Progenitor cell of endocrine pancreas (in vitro differentiated cells): Measurements from ENCODE around the gene EML6. TPM values are rescaled to one million over a fixed set of nuclear protein-coding genes. Genes with fewer than 3 reads are reported as not detected.
"Not testable (repeated sequence)": the region's sequence is repeated elsewhere in the genome, so short reads cannot be mapped to it uniquely, and the experiment has no call there.

ENCODE experiments used
- DNase-seq: peaks from one replicate; pipeline ENCODE4 v3.0.0; 2021; ENCODE audit warnings: low spot score; ENCODE audit not compliant: unreplicated experiment
- H3K27ac Mint-ChIP-seq: 2 replicates; pipeline ENCODE4 v1.8.0; 2021; ENCODE audit warnings: mild to moderate bottlenecking, moderate library complexity, mixed read lengths
- H3K27me3 Mint-ChIP-seq: 2 replicates; pipeline ENCODE4 v1.8.0; 2021; ENCODE audit warnings: mixed read lengths
- H3K36me3 Mint-ChIP-seq: 2 replicates; pipeline ENCODE4 v1.8.0; 2022; ENCODE audit warnings: mixed read lengths; ENCODE audit not compliant: insufficient read depth
- H3K4me1 Mint-ChIP-seq: 2 replicates; pipeline ENCODE4 v1.8.0; 2021; ENCODE audit warnings: low read depth, mixed read lengths
- H3K4me3 Mint-ChIP-seq: 2 replicates; pipeline ENCODE4 v1.8.0; 2021; ENCODE audit warnings: low read depth, mild to moderate bottlenecking, moderate library complexity, mixed read lengths
- H3K9me3 Mint-ChIP-seq: 2 replicates; pipeline ENCODE4 v1.8.0; 2021; ENCODE audit warnings: low read depth, mixed read lengths
- CTCF ChIP-seq: fragments of 200-600 bp; sonication (generic); IDR thresholded peaks from one replicate; pipeline ENCODE4 v1.5.0; 2021; ENCODE audit warnings: antibody characterized with exemption, mild to moderate bottlenecking; ENCODE audit not compliant: unreplicated experiment
- total RNA-seq: library from RNA; stranded (reverse); gene quantifications from 2 replicates; pipeline ENCODE4 v1.2.1, GENCODE V29; 2021

Gene EML6
- total RNA-seq, 1 donor from 2014 or later: 2.6 TPM

GRCh38 chr2:54986264-54986663, 262.8 kb downstream of the EML6 start:
- Mint-ChIP-seq H3K27me3 (no peaks in the 10 kb centered on the region), H3K27ac (no peak overlapping the region), H3K4me3 (no peak overlapping the region), H3K4me1 (peaks cover 9% of the 10 kb centered on the region), H3K9me3 (no peaks in the 10 kb centered on the region), H3K36me3 (peaks cover 15% of the 10 kb centered on the region)
- no peak for DNase-seq
- TF ChIP-seq CTCF: no peak

GRCh38 chr2:54988612-54989011, 265.1 kb downstream of the EML6 start:
- H3K27ac Mint-ChIP-seq: peak overlapping the region; percentile 21
- H3K36me3 Mint-ChIP-seq: peaks cover 10% of the 10 kb centered on the region
- peaks cover 11% of the 10 kb centered on the region for H3K4me1 Mint-ChIP-seq

GRCh38 chr2:54990694-54991093, 267.2 kb downstream of the EML6 start:
- H3K9me3 Mint-ChIP-seq, DNase-seq, H3K27ac Mint-ChIP-seq, H3K27me3 Mint-ChIP-seq, H3K36me3 Mint-ChIP-seq, H3K4me3 Mint-ChIP-seq: not testable (repeated sequence)
- H3K4me1 Mint-ChIP-seq: peaks cover 12% of the 10 kb centered on the region

More at GRCh38 chr2:54988612-54989011, 265.1 kb downstream of the EML6 start:
- Mint-ChIP-seq H3K4me3 (no peak overlapping the region), H3K9me3 (no peaks in the 10 kb centered on the region), H3K27me3 (no peaks in the 10 kb centered on the region)
- no peak for TF ChIP-seq CTCF
- no peak for DNase-seq

GRCh38 chr2:54995553-54995952, 272.1 kb downstream of the EML6 start:
- H3K4me3 Mint-ChIP-seq: no peak overlapping the region
- peaks cover 22% of the 10 kb centered on the region for H3K4me1 Mint-ChIP-seq
- TF ChIP-seq CTCF: no peak
- no peak for DNase-seq
- H3K9me3 Mint-ChIP-seq: no peaks in the 10 kb centered on the region
- no peaks in the 10 kb centered on the region for H3K27me3 Mint-ChIP-seq
- peak overlapping the region; percentile 82 for H3K27ac Mint-ChIP-seq
- H3K36me3 Mint-ChIP-seq: no peaks in the 10 kb centered on the region

GRCh38 chr2:54997826-54998225, 274.4 kb downstream of the EML6 start:
- Mint-ChIP-seq H3K27me3 (no peaks in the 10 kb centered on the region), H3K9me3 (no peaks in the 10 kb centered on the region), H3K27ac (peak overlapping the region; percentile 51), H3K4me1 (peaks cover 32% of the 10 kb centered on the region), H3K4me3 (no peak overlapping the region), H3K36me3 (no peaks in the 10 kb centered on the region)
- DNase-seq: no peak
- TF ChIP-seq CTCF: no peak

- H3K27me3 Mint-ChIP-seq: no peaks in the 10 kb centered on the region
- DNase-seq: no peak
- no peak overlapping the region for H3K27ac Mint-ChIP-seq
- TF ChIP-seq CTCF: no peak
- H3K9me3 Mint-ChIP-seq: no peaks in the 10 kb centered on the region
- H3K36me3 Mint-ChIP-seq: no peaks in the 10 kb centered on the region
- H3K4me3 Mint-ChIP-seq: no peak overlapping the region
- peaks cover 38% of the 10 kb centered on the region for H3K4me1 Mint-ChIP-seq
These were observed 275.7 kb downstream of the EML6 start for GRCh38 chr2:54999182-54999581.
